Measurements from ENCODE around the gene PPP4R3B.
"Not testable (repeated sequence)": the region's sequence is repeated elsewhere in the genome, so short reads cannot be mapped to it uniquely, and the experiment has no call there.

Gene PPP4R3B

GRCh38 chr2:55617175-55618024 lies at the start of gene PPP4R3B:
Gene PPP4R3B, minus strand, starts transcription at chr2:55617622. Its CDS starts 337 bp downstream, at chr2:55617285.
- DNase-seq (ENCODE audit: low read depth): peak; percentile 95

- no peak for DNase-seq (ENCODE audit: low read depth)
Measured at GRCh38 chr2:55653255-55653654, 35.8 kb upstream of the PPP4R3B start.

GRCh38 chr2:55649211-55649610 lies 31.8 kb upstream of the PPP4R3B start:
- DNase-seq (ENCODE audit: low read depth): no peak

GRCh38 chr2:55636831-55637230 lies 19.4 kb upstream of the PPP4R3B start:
- no peak for DNase-seq (ENCODE audit: low read depth)

GRCh38 chr2:55628931-55629330 lies 11.5 kb upstream of the PPP4R3B start:
- no peak for DNase-seq (ENCODE audit: low read depth)

GRCh38 chr2:55627915-55628314 lies 10.5 kb upstream of the PPP4R3B start:
- DNase-seq (ENCODE audit: low read depth): no peak

- DNase-seq (ENCODE audit: low read depth): no peak
Measured at GRCh38 chr2:55621802-55622201, 4.4 kb upstream of the PPP4R3B start.

- DNase-seq (ENCODE audit: low read depth): no peak
Measured at GRCh38 chr2:55620123-55620779, 2.8 kb upstream of the PPP4R3B start.

- peak; percentile 30 for DNase-seq (ENCODE audit: low read depth)
Measured at GRCh38 chr2:55618275-55619055, 1.0 kb upstream of the PPP4R3B start.

- no peak for DNase-seq (ENCODE audit: low read depth)
Measured at GRCh38 chr2:55618025-55618274, 528 bp upstream of the PPP4R3B start.

- peak; percentile 16 for DNase-seq (ENCODE audit: low read depth)
Measured at GRCh38 chr2:55616551-55617174, 759 bp downstream of the PPP4R3B start.

GRCh38 chr2:55611997-55612396 lies 5.4 kb downstream of the PPP4R3B start:
- no peak for DNase-seq (ENCODE audit: low read depth)

GRCh38 chr2:55610954-55611743 lies 6.3 kb downstream of the PPP4R3B start:
- no peak for DNase-seq (ENCODE audit: low read depth)

- DNase-seq (ENCODE audit: low read depth): no peak
Measured at GRCh38 chr2:55609938-55610578, 7.4 kb downstream of the PPP4R3B start.

- no peak for DNase-seq (ENCODE audit: low read depth)
Measured at GRCh38 chr2:55609193-55609794, 8.1 kb downstream of the PPP4R3B start.

GRCh38 chr2:55607717-55608116 lies 9.7 kb downstream of the PPP4R3B start:
- DNase-seq (ENCODE audit: low read depth): no peak

- DNase-seq (ENCODE audit: low read depth): no peak
Measured at GRCh38 chr2:55604027-55604565, 13.3 kb downstream of the PPP4R3B start.

- no peak for DNase-seq (ENCODE audit: low read depth)
Measured at GRCh38 chr2:55601849-55602248, 15.6 kb downstream of the PPP4R3B start.

- no peak for DNase-seq (ENCODE audit: low read depth)
Measured at GRCh38 chr2:55598056-55598795, 19.2 kb downstream of the PPP4R3B start.

- not testable (repeated sequence) for DNase-seq (ENCODE audit: low read depth)
Measured at GRCh38 chr2:55596795-55597194, 20.6 kb downstream of the PPP4R3B start.

Data from HS-5 (cell line).